ENCODE results near the gene MACROD2. TPM values are rescaled to one million over a fixed set of nuclear protein-coding genes. Genes with fewer than 3 reads are reported as not detected.

MACROD2 gene
- total RNA-seq, 1 donor from 2014 or later: 78.2 TPM

GRCh38 chr20:16058268-16058667 is 2063.0 kb downstream of the MACROD2 start:
- H3K36me3 ChIP-seq: no peaks in the 10 kb centered on the region
- H3K4me3 ChIP-seq: no peak overlapping the region
- TF ChIP-seq, protein P1, sequence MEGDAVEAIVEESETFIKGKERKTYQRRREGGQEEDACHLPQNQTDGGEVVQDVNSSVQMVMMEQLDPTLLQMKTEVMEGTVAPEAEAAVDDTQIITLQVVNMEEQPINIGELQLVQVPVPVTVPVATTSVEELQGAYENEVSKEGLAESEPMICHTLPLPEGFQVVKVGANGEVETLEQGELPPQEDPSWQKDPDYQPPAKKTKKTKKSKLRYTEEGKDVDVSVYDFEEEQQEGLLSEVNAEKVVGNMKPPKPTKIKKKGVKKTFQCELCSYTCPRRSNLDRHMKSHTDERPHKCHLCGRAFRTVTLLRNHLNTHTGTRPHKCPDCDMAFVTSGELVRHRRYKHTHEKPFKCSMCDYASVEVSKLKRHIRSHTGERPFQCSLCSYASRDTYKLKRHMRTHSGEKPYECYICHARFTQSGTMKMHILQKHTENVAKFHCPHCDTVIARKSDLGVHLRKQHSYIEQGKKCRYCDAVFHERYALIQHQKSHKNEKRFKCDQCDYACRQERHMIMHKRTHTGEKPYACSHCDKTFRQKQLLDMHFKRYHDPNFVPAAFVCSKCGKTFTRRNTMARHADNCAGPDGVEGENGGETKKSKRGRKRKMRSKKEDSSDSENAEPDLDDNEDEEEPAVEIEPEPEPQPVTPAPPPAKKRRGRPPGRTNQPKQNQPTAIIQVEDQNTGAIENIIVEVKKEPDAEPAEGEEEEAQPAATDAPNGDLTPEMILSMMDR (IDR thresholded peaks at IDR 0.05): no peak
- no peaks in the 10 kb centered on the region for H3K9me3 ChIP-seq
- DNase-seq (no peak), ATAC-seq (no peak)
- no peaks in the 10 kb centered on the region for H3K4me1 ChIP-seq
- no peak overlapping the region for H3K27ac ChIP-seq
- intact Hi-C loops (cut with DNase I): no loop called here
- H3K27me3 ChIP-seq: no peaks in the 10 kb centered on the region

- no peak for ATAC-seq
- H3K36me3 ChIP-seq: no peaks in the 10 kb centered on the region
- H3K27ac ChIP-seq: no peak overlapping the region
- H3K4me1 ChIP-seq: peaks cover 4% of the 10 kb centered on the region
- no peaks in the 10 kb centered on the region for H3K9me3 ChIP-seq
- intact Hi-C loops (cut with DNase I): no loop called here
- TF ChIP-seq, protein P1 (IDR thresholded peaks at IDR 0.05): no peak
- DNase-seq: no peak
- H3K4me3 ChIP-seq: no peak overlapping the region
- H3K27me3 ChIP-seq: no peaks in the 10 kb centered on the region
These were observed 2064.5 kb downstream of the MACROD2 start for GRCh38 chr20:16059841-16060240.

GRCh38 chr20:16061351-16061750 is 2066.0 kb downstream of the MACROD2 start:
- intact Hi-C loops (cut with DNase I): no loop called here
- ATAC-seq (no peak), DNase-seq (no peak)
- H3K27me3 ChIP-seq: no peaks in the 10 kb centered on the region
- peaks cover 4% of the 10 kb centered on the region for H3K4me1 ChIP-seq
- H3K36me3 ChIP-seq: no peaks in the 10 kb centered on the region
- no peaks in the 10 kb centered on the region for H3K9me3 ChIP-seq
- no peak overlapping the region for H3K4me3 ChIP-seq
- no peak overlapping the region for H3K27ac ChIP-seq
- TF ChIP-seq, protein P1 (IDR thresholded peaks at IDR 0.05): no peak

DNA sequence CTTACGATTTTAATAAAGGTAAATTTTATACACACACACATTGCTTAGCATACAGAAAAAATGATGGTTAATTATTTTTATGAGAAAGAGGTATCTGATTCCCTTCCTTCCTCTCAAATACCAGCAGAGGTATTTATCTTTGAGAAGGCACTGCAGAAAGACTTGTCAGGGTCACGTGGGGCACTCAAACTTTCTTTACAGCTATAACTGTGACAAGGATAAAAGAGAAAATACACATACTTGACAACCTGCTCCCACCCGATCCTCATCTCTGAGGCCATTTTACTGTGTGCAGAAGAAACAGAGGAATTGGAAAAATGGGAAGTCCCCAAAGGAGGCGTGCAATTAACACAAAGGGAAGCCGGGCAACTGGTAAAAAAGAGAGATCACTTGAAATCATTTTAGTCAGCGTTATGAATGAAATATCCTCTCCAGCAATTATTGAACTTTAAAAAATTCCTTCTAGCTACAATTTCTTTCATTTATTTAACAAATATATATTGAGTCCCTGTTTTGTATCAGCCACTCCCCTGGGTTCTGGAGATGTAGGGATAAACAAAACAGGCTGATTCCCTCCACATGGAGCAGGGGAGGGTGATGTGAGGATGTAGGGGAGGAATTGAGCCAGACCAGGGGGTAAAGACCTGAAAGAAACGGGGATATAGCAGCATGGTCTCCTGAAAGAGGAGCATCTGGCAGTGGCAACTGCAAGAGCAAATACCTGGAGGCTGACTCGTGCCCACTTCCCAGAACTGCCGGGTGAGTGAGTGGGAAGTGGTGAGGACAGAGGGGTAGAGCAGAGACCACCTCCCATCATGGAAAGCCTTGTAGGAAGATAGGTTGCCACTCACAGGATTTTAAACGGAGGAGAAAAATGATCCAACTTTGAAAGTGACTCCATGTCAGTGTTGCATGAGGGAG is 2067.6 kb downstream of the MACROD2 start:
- no peak overlapping the region for H3K27ac ChIP-seq
- H3K4me1 ChIP-seq: peaks cover 4% of the 10 kb centered on the region
- intact Hi-C loops (cut with DNase I): no loop called here
- no peak overlapping the region for H3K4me3 ChIP-seq
- H3K9me3 ChIP-seq: no peaks in the 10 kb centered on the region
- TF ChIP-seq, protein P1 (IDR thresholded peaks at IDR 0.05): no peak
- no peaks in the 10 kb centered on the region for H3K36me3 ChIP-seq
- ATAC-seq (no peak), DNase-seq (no peak)
- H3K27me3 ChIP-seq: no peaks in the 10 kb centered on the region

GRCh38 chr20:16063881-16064280 is 2068.6 kb downstream of the MACROD2 start:
- no peak overlapping the region for H3K4me3 ChIP-seq
- H3K4me1 ChIP-seq: peaks cover 4% of the 10 kb centered on the region
- DNase-seq (no peak), ATAC-seq (no peak)
- no peaks in the 10 kb centered on the region for H3K27me3 ChIP-seq
- intact Hi-C loops (cut with DNase I): no loop called here
- TF ChIP-seq, protein P1 (IDR thresholded peaks at IDR 0.05): no peak
- no peaks in the 10 kb centered on the region for H3K9me3 ChIP-seq
- no peaks in the 10 kb centered on the region for H3K36me3 ChIP-seq
- no peak overlapping the region for H3K27ac ChIP-seq

Measured in upper lobe of right lung (tissue), 1 donor.